GM19468 (cell line): ENCODE results near the gene SRP14.
A peak's percentile ranks its signal among the peaks of the same experiment; 100 is the strongest.
"Not testable (repeated sequence)": the region's sequence is repeated elsewhere in the genome, so short reads cannot be mapped to it uniquely, and the experiment has no call there.

Experiments used
- ATAC-seq: cut with Tn5 transposase; IDR thresholded peaks from one replicate; pipeline ENCODE4 v1.9.1; 2021; ENCODE audit warnings: mild to moderate bottlenecking, moderate library complexity, moderate number of reproducible peaks; ENCODE audit not compliant: unreplicated experiment; ENCODE audit errors: extremely low read depth

Gene SRP14

GRCh38 chr15:40038638-40039543 is at the start of gene SRP14:
Gene SRP14, minus strand, starts transcription at chr15:40039181. Its CDS starts 65 bp downstream, at chr15:40039116.
- ATAC-seq = peak; percentile 70

- ATAC-seq = no peak
Observed at GRCh38 chr15:40087991-40088928, 49.3 kb upstream of the SRP14 start.

- no peak for ATAC-seq
Observed at GRCh38 chr15:40087068-40087810, 48.3 kb upstream of the SRP14 start.

GRCh38 chr15:40085266-40085665 is 46.3 kb upstream of the SRP14 start:
- ATAC-seq = no peak

- ATAC-seq = no peak
Observed at GRCh38 chr15:40084650-40085049, 45.7 kb upstream of the SRP14 start.

GRCh38 chr15:40082195-40082883 is 43.4 kb upstream of the SRP14 start:
- no peak for ATAC-seq

- ATAC-seq = no peak
Observed at GRCh38 chr15:40081691-40082194, 42.8 kb upstream of the SRP14 start.

GRCh38 chr15:40080847-40081246 is 41.9 kb upstream of the SRP14 start:
- no peak for ATAC-seq

GRCh38 chr15:40080104-40080503 is 41.1 kb upstream of the SRP14 start:
- no peak for ATAC-seq

- no peak for ATAC-seq
Observed at GRCh38 chr15:40079456-40079855, 40.5 kb upstream of the SRP14 start.

GRCh38 chr15:40075298-40076044 is 36.5 kb upstream of the SRP14 start:
- no peak for ATAC-seq

GRCh38 chr15:40074656-40075055 is 35.7 kb upstream of the SRP14 start:
- not testable (repeated sequence) for ATAC-seq

GRCh38 chr15:40073716-40074490 is 34.9 kb upstream of the SRP14 start:
- not testable (repeated sequence) for ATAC-seq

GRCh38 chr15:40072216-40072990 is 33.4 kb upstream of the SRP14 start:
- no peak for ATAC-seq

GRCh38 chr15:40070608-40071218 is 31.7 kb upstream of the SRP14 start:
- ATAC-seq = no peak

GRCh38 chr15:40070166-40070557 is 31.2 kb upstream of the SRP14 start:
- no peak for ATAC-seq
